GM13977 (cell line): ENCODE measurements around the gene BET1L.

ENCODE experiments used
- DNase-seq: peaks from one replicate; pipeline ENCODE4 v3.0.0; 2012; ENCODE audit warnings: low spot score
- in situ Hi-C: fragments of 300-500 bp; cut with MboI; formaldehyde crosslinking; loops from one replicate; pipeline ENCODE4 v1.12.0; 2022; ENCODE audit warnings: low sequenced_read_pairs, low pct_unique_long_range_greater_than_20kb, mixed read lengths, inconsistent platforms; ENCODE audit not compliant: unreplicated experiment
- TF ChIP-seq, protein P1 (sequence below): IDR thresholded peaks from 2 replicates; pipeline ENCODE4 v1.5.1; 2012; ENCODE audit warnings: mild to moderate bottlenecking, control low read depth; ENCODE audit not compliant: insufficient read depth; ENCODE audit errors: extremely low read depth, missing control alignments

BET1L gene

GRCh38 chr11:210122-210802 lies 3.1 kb upstream of the BET1L start:
- no peak for DNase-seq
- in situ Hi-C loops = no loop called here
- TF ChIP-seq, protein P1, sequence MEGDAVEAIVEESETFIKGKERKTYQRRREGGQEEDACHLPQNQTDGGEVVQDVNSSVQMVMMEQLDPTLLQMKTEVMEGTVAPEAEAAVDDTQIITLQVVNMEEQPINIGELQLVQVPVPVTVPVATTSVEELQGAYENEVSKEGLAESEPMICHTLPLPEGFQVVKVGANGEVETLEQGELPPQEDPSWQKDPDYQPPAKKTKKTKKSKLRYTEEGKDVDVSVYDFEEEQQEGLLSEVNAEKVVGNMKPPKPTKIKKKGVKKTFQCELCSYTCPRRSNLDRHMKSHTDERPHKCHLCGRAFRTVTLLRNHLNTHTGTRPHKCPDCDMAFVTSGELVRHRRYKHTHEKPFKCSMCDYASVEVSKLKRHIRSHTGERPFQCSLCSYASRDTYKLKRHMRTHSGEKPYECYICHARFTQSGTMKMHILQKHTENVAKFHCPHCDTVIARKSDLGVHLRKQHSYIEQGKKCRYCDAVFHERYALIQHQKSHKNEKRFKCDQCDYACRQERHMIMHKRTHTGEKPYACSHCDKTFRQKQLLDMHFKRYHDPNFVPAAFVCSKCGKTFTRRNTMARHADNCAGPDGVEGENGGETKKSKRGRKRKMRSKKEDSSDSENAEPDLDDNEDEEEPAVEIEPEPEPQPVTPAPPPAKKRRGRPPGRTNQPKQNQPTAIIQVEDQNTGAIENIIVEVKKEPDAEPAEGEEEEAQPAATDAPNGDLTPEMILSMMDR = no peak

- no peak for DNase-seq
- in situ Hi-C loops = no loop called here
- TF ChIP-seq, protein P1 = no peak
Measured at GRCh38 chr11:209275-210121, 2.3 kb upstream of the BET1L start.

- TF ChIP-seq, protein P1 = no peak
- peak; percentile 37 for DNase-seq
- in situ Hi-C loops = no loop called here
Measured at GRCh38 chr11:208917-209260, 1.7 kb upstream of the BET1L start.

DNA sequence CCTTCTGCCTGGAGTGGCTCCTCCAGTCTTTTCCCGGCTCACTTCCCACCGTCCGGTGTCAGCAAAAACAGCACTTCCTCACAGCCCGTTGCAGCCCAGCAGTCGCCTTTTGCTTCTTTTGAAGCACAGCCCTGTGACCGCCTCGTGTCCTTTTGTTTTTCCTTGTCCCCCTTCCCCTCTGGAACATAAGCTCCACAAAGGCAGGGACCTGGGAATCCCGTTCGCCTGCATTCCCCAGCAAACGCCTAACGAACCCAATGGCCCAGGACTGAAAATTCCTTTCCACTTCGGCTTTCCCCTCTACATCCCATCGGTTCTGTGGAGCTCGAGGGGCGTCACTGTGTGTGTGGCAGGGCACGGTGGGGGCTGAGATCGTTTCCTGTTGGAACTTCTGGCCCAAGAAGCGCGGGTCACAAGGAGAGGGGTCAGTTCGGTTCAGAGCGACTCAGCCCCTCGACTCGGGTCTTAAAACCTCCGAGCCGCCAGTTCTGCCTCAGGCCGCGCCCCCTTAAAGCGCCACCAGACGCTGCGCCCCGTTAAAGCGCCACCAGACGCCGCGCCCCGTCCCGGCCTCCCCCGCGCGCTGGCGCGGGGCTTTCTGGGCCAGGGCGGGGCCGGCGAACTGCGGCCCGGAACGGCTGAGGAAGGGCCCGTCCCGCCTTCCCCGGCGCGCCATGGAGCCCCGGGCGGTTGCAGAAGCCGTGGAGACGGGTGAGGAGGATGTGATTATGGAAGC lies 1.1 kb upstream of the BET1L start:
- in situ Hi-C loops = no loop called here
- DNase-seq = peak; percentile 96

GRCh38 chr11:207863-208180 lies 623 bp upstream of the BET1L start:
- TF ChIP-seq, protein P1 = no peak
- in situ Hi-C loops = no loop called here
- peak; percentile 60 for DNase-seq

More for the DNA sequence above, 1.1 kb upstream of the BET1L start:
- TF ChIP-seq, protein P1 = peak; percentile 15

DNA sequence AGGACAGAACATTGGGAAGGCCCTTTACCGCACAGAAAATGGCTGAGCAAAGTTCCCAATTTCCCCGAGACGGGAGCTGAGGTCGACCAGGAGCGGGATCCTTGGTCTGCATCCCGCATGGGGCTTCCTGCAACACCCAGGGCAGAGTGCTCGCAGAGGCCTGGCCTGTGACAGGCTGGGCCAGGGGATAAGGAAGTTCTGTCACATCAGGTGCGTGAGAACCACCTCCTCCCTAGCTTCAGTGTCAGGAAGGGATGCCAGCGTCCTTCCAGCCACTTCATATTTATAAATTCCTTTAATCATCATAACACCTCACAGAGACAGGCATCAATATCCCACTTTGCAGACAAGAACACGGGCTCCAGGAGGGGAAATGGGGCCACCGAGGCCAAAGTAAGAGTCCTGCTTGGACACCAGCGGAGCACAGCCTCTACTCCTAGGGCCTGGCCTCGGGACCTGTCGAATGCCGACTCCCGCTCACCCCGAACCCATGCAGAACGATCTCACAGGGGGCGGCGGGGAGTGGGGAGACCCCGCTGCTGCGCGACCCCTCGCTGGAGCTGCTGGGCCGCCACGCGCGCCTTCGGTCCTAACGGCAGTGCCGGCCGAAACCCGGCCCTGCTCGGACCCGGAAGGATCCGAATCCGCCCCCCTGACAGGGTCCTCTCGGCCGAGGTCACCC lies 532 bp downstream of the BET1L start:
- TF ChIP-seq, protein P1 = no peak
- DNase-seq = no peak
- in situ Hi-C loops = no loop called here
